ENCODE measurements around the gene MESD. TPM values are rescaled to one million over a fixed set of nuclear protein-coding genes. Genes with fewer than 3 reads are reported as not detected.
"Not testable (repeated sequence)": the region's sequence is repeated elsewhere in the genome, so short reads cannot be mapped to it uniquely, and the experiment has no call there.

Gene MESD
- total RNA-seq, 1 donor from 2014 or later: 29.5 TPM

DNA sequence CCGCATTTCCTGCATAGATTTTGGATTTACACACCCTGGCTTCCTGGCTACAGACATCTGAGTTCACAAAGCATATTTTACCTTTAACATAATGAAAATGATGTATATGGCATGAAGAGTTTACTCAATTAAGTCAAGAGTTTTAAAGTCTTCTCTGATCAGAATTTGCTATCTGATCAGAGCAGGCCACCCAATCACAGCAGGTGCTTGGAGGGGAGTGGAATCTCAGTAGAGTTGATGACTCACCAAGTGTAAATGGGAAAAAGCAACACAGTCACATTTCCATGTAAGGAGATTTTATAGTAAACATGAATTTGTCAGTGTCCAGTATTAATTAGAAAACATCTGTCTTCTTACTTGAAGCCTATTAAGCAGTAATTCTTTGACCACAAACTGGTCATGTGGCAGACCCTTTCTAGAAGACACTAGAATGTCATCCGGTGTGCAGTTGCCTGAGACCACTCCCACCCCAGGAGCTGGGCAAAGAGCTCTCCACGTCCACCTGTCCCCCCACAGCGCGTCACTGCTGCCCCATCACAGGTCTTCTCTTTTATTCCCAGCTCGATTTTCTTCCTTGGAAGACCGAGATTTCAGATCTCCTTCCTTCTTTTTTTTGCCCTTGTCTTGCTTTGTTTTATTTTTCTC, 10.8 kb downstream of the MESD start:
- Mint-ChIP-seq H3K4me3 (no peak overlapping the region), H3K9me3 (no peaks in the 10 kb centered on the region), H3K36me3 (ENCODE audit: low read depth) (peaks cover 39% of the 10 kb centered on the region), H3K27me3 (ENCODE audit: insufficient read depth) (no peaks in the 10 kb centered on the region), H3K27ac (peak overlapping the region; percentile 24), H3K4me1 (ENCODE audit: low read depth) (peaks cover 49% of the 10 kb centered on the region)
- no peak for DNase-seq (ENCODE audit: low spot score)
- intact Hi-C loops (cut with micrococcal nuclease): no loop called here

DNA sequence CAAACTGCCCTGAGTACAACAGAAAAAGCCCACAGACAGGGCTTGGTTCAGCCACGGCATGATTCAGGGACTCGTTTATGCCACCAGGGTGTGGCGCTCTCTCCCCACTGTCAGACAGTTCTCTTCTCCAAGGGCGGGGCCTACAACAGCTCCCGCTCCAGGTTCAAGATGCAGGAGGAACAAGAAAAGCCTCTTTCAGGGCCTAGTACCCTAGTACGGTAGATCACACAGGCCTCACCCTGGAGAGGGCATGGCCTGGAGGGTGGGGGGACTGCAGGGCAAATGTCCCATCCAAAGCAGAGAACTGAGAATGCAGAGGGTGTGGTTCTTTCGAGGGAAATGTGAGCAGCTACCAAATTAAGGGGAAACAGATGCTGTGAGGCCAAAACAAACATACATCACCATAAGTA, 12.0 kb downstream of the MESD start:
- peak; percentile 8 for DNase-seq (ENCODE audit: low spot score)
- Mint-ChIP-seq H3K4me3 (no peak overlapping the region), H3K9me3 (no peaks in the 10 kb centered on the region), H3K4me1 (ENCODE audit: low read depth) (peaks cover 44% of the 10 kb centered on the region), H3K36me3 (ENCODE audit: low read depth) (peaks cover 37% of the 10 kb centered on the region), H3K27ac (peak overlapping the region; percentile 8), H3K27me3 (ENCODE audit: insufficient read depth) (no peaks in the 10 kb centered on the region)
- intact Hi-C loops (cut with micrococcal nuclease): loop anchor here (1.0 kb wide), 1 partner anchor 289 kb away; no protein-coding TSS in a partner anchor

DNA sequence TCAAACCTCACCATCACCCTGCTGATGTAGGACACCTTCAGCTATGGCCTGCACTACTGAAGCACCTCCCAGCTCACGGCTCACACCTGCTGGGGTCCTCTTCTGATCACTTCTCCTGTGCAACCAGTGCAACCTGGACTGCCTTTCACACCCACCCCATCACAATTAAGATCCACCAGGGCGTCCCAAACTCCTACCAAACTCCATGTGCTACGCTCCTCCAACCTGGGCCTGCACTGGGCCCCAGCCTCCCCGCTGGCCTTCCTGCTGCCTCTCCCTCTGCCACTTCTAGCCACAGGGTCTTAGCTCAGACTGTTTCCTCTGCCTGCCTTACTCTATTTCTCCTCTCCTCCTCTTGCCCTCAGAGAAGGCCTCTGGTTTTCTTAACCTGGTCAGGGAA, 12.8 kb downstream of the MESD start:
- Mint-ChIP-seq H3K27me3 (ENCODE audit: insufficient read depth) (no peaks in the 10 kb centered on the region), H3K36me3 (ENCODE audit: low read depth) (peaks cover 33% of the 10 kb centered on the region), H3K27ac (peak overlapping the region; percentile 2), H3K9me3 (no peaks in the 10 kb centered on the region), H3K4me1 (ENCODE audit: low read depth) (peaks cover 36% of the 10 kb centered on the region), H3K4me3 (no peak overlapping the region)
- DNase-seq (ENCODE audit: low spot score): no peak
- intact Hi-C loops (cut with micrococcal nuclease): loop anchor here (1.0 kb wide), 1 partner anchor 289 kb away; no protein-coding TSS in a partner anchor

DNA sequence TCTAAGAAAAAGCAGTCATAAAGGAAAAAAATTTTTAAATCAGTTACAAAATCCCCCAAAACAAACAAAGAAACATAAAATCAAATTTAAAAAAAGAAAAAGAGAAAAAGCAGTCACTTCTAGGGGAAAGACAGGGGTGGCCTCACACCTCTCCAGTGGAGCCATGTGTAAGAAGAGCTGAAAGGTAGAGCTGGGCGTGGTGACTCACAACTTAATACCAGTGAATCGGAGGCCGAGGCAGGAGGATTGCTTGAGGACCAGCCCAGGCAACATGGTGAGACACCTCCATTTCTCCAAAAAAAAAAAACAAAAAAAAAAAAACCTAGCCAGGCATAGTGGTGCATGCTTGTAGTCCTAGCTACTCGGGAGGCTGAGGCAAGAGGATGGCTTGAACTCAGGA, 14.7 kb downstream of the MESD start:
- H3K4me3 Mint-ChIP-seq: no peak overlapping the region
- H3K4me1 Mint-ChIP-seq (ENCODE audit: low read depth): peaks cover 35% of the 10 kb centered on the region
- no peak for DNase-seq (ENCODE audit: low spot score)
- intact Hi-C loops (cut with micrococcal nuclease): no loop called here
- H3K27ac Mint-ChIP-seq: no peak overlapping the region
- H3K36me3 Mint-ChIP-seq (ENCODE audit: low read depth): peaks cover 29% of the 10 kb centered on the region
- H3K9me3 Mint-ChIP-seq: no peaks in the 10 kb centered on the region
- H3K27me3 Mint-ChIP-seq (ENCODE audit: insufficient read depth): no peaks in the 10 kb centered on the region

DNA sequence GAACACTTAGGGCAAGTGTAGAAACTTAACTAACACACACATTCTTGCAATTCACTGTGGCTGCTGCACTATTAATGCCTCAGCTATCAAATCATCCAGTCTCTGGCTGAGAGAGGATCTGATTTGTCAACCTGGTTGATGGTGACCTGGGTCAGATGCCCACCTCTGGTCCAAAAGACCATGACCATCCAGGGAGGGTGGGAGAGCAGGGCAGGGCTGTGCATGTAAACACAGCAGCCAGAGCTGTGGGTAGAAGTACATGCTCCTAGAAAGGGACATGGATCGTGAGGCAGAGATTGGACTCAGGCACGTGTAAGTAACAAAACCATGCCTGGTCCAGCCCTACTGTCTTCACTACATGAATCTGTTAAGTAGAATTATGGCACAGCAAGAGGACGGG, 17.3 kb downstream of the MESD start:
- Mint-ChIP-seq H3K4me3 (no peak overlapping the region), H3K4me1 (ENCODE audit: low read depth) (peaks cover 17% of the 10 kb centered on the region), H3K27ac (no peak overlapping the region), H3K9me3 (no peaks in the 10 kb centered on the region), H3K36me3 (ENCODE audit: low read depth) (peaks cover 12% of the 10 kb centered on the region), H3K27me3 (ENCODE audit: insufficient read depth) (no peaks in the 10 kb centered on the region)
- DNase-seq (ENCODE audit: low spot score): no peak
- intact Hi-C loops (cut with micrococcal nuclease): no loop called here

DNA sequence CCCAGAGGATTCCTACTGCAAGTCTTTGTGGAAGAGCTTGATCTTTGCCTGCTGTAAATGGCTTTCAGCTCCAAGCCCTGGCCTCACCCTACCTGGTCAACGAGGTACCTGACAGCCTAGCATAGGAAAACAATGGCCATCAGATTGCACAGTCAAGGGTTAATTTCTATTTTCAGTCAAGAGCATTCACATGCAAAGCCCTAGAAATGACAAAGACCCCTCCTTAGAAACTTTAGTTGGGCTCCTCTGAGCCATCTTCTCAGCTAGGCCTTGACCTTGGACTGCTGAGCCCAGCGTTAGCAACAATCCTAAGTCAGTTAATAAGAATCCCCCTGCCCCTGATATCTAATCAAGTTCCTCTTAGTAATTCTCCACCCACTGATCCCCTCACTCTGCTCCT, 18.5 kb downstream of the MESD start:
- intact Hi-C loops (cut with micrococcal nuclease): loop anchor here (2.0 kb wide), 1 partner anchor 296 kb away; no protein-coding TSS in a partner anchor
- Mint-ChIP-seq H3K4me3 (no peak overlapping the region), H3K9me3 (no peaks in the 10 kb centered on the region), H3K27ac (no peak overlapping the region), H3K4me1 (ENCODE audit: low read depth) (peaks cover 6% of the 10 kb centered on the region), H3K36me3 (ENCODE audit: low read depth) (peaks cover 9% of the 10 kb centered on the region), H3K27me3 (ENCODE audit: insufficient read depth) (no peaks in the 10 kb centered on the region)
- no peak for DNase-seq (ENCODE audit: low spot score)

DNA sequence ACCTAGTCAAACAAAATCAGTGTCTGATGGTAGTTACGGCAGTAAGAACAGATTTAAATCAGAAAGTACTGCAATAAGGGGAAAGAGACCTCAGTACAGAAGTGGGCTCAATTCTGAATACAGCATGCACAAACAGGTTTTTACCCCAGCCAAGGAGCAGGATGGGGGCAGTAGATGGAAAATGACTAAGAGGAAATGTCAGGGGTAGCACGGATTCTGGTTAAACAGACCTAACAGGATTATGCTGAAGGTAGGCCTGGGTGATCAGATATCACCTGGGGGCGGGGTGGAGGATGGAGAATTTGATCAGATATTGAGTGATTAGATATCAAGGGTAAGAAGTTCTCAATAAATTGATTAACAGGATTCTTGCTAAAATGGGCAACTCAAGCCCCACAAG, 19.0 kb downstream of the MESD start:
- intact Hi-C loops (cut with micrococcal nuclease): loop anchor here (1.0 to 2.0 kb wide), 4 partner anchors 194 to 514 kb away; no protein-coding TSS in a partner anchor
- H3K36me3 Mint-ChIP-seq (ENCODE audit: low read depth): peaks cover 9% of the 10 kb centered on the region
- H3K4me3 Mint-ChIP-seq: no peak overlapping the region
- peaks cover 5% of the 10 kb centered on the region for H3K4me1 Mint-ChIP-seq (ENCODE audit: low read depth)
- no peaks in the 10 kb centered on the region for H3K27me3 Mint-ChIP-seq (ENCODE audit: insufficient read depth)
- no peak overlapping the region for H3K27ac Mint-ChIP-seq
- H3K9me3 Mint-ChIP-seq: no peaks in the 10 kb centered on the region
- DNase-seq (ENCODE audit: low spot score): no peak

DNA sequence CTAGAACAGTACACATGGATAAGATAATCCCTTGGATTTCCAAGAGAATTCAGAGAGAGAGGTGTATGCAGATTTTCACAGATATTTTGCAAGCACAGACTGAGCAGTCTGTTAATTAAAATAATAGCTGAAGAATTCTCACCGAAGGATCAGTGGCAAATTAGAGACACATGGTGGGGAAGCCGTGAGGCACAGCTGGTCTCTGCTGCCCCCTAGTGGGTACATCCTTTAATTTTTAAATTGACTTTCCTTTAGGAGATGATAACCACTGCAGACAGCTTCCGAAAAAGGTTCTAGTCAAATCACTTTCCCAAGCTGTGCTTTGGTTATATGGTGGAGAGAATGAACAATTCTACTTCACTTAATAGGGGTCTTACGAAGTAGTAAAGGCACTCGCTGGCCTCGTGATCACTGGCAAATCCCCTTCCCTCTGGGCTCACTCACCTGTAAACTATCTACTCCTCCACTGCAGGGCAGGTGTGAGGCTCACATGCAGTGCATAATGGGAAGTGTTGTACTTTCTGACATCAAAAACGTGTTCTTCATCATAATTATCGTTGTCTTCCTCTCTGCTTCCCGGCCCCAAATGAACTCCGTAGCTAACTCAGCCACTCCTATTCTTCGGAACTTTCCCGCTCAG, 19.5 kb downstream of the MESD start:
- Mint-ChIP-seq H3K27ac (no peak overlapping the region), H3K4me3 (no peak overlapping the region), H3K27me3 (ENCODE audit: insufficient read depth) (no peaks in the 10 kb centered on the region), H3K36me3 (ENCODE audit: low read depth) (peaks cover 12% of the 10 kb centered on the region), H3K4me1 (ENCODE audit: low read depth) (no peaks in the 10 kb centered on the region), H3K9me3 (peaks cover under 1% of the 10 kb centered on the region)
- DNase-seq (ENCODE audit: low spot score): peak; percentile 28
- intact Hi-C loops (cut with micrococcal nuclease): loop anchor here (1.0 to 2.0 kb wide), 4 partner anchors 194 to 514 kb away; no protein-coding TSS in a partner anchor

DNA sequence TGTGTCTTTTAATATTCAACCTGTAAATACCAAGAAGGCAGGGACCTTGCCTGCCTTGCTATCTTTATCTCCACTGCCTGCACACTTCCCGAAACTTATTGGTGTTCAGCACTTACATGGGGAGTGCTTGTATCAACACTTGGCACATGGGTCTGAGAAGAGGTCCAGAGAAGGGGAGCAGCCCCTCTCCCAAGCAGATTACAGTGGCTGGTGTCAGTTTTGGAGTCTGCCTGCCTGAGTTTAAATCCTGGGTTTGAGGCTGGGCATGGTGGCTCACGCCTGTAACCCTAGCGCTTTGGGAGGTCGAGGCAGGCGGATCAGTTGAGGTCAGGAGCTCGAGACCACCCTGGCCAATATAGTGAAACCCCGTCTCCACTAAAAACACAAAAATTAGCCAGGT, 20.3 kb downstream of the MESD start:
- no peaks in the 10 kb centered on the region for H3K4me1 Mint-ChIP-seq (ENCODE audit: low read depth)
- no peak overlapping the region for H3K4me3 Mint-ChIP-seq
- H3K36me3 Mint-ChIP-seq (ENCODE audit: low read depth): peaks cover 19% of the 10 kb centered on the region
- H3K27me3 Mint-ChIP-seq (ENCODE audit: insufficient read depth): no peaks in the 10 kb centered on the region
- DNase-seq (ENCODE audit: low spot score): no peak
- peaks cover 8% of the 10 kb centered on the region for H3K9me3 Mint-ChIP-seq
- intact Hi-C loops (cut with micrococcal nuclease): no loop called here
- H3K27ac Mint-ChIP-seq: no peak overlapping the region

DNA sequence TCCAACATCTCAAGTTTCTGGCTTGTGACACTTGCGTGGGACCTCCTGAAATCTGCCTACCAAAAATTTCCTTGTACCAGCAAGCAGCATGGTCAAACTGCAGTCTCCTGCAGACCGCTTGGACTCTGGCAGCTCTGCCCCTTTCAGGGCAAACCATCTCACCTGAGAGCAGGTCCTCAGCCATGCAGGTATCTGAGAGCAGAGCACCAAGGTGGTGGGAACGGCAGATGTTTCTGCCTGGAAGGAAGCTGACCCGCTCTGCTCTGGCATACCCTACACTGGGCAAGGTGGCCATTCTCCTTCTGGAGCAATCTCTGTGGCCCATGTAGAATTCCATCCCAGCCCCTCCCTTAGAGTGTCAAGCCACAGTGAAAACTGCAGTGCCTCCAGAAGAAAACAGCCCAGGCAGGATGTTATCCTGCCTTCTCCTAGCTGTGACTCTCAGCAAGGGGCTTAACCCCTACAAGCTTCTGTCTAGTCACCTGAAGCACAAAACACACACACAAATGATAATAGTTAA, 21.6 kb downstream of the MESD start:
- Mint-ChIP-seq H3K36me3 (ENCODE audit: low read depth) (peaks cover 25% of the 10 kb centered on the region), H3K9me3 (peaks cover 9% of the 10 kb centered on the region), H3K27ac (no peak overlapping the region), H3K4me3 (no peak overlapping the region), H3K4me1 (ENCODE audit: low read depth) (no peaks in the 10 kb centered on the region), H3K27me3 (ENCODE audit: insufficient read depth) (no peaks in the 10 kb centered on the region)
- no peak for DNase-seq (ENCODE audit: low spot score)
- intact Hi-C loops (cut with micrococcal nuclease): no loop called here

DNA sequence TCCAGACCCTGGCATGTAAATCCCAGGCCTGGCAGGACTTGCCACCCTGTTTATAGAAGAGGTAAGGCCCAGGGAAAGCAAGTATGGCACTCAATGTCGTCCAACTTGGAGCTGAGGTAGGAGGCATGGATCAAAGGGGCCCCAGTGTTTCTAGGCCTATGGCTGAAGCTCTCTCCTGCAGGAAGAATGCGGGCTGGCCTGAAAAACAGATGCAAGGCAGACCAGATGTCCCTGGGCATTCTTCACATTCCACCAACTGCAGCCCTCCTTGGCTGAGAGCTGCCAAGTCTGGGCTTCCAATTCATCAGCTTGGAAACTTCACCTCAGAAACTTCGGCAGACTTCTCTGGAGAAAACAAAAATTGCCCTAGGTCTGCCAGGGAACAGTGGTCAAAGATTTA, 22.2 kb downstream of the MESD start:
- Mint-ChIP-seq H3K4me1 (ENCODE audit: low read depth) (peaks cover 5% of the 10 kb centered on the region), H3K4me3 (no peak overlapping the region), H3K27ac (no peak overlapping the region), H3K36me3 (ENCODE audit: low read depth) (peaks cover 28% of the 10 kb centered on the region), H3K9me3 (peaks cover 9% of the 10 kb centered on the region), H3K27me3 (ENCODE audit: insufficient read depth) (no peaks in the 10 kb centered on the region)
- DNase-seq (ENCODE audit: low spot score): no peak
- intact Hi-C loops (cut with micrococcal nuclease): no loop called here

DNA sequence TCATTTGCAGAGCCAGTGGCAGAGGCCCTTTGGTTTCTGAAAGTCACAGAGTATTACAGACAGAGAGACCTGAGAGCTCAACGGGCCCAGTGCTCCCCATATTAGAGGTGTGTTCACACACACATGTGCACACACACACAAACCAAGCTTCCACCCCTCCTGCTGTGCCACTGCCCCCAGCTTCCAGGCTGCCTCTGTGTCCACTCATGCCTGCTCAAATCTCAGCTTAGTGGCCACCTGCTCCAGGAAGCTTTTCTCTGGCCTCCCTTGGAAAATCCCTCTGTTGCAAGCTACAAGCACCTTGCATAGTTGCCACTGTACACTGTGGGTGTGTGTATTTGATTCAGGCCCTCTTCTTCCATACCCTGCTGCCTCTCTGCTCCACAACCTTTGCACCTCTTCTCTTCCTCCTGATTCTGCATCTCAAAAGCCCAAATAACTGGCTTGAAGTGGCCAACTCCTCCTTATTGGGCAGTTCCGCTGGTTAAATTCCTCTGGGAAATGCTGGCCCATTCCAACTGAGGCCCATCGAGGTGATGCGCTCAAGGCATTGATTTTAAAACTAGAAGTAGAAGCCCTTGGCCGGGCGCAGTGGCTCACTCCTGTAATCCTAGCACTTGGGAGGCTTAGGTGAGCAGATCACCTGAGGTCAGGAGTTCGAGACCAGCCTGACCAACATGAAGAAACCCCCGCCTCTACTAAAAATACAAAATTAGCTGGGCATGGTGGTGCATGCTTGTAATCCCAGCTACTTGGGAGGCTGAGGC, 23.0 kb downstream of the MESD start:
- intact Hi-C loops (cut with micrococcal nuclease): no loop called here
- H3K27me3 Mint-ChIP-seq (ENCODE audit: insufficient read depth): no peaks in the 10 kb centered on the region
- no peak for DNase-seq (ENCODE audit: low spot score)
- no peak overlapping the region for H3K4me3 Mint-ChIP-seq
- peaks cover 9% of the 10 kb centered on the region for H3K9me3 Mint-ChIP-seq
- H3K36me3 Mint-ChIP-seq (ENCODE audit: low read depth): peaks cover 31% of the 10 kb centered on the region
- peaks cover 12% of the 10 kb centered on the region for H3K4me1 Mint-ChIP-seq (ENCODE audit: low read depth)
- H3K27ac Mint-ChIP-seq: no peak overlapping the region

DNA sequence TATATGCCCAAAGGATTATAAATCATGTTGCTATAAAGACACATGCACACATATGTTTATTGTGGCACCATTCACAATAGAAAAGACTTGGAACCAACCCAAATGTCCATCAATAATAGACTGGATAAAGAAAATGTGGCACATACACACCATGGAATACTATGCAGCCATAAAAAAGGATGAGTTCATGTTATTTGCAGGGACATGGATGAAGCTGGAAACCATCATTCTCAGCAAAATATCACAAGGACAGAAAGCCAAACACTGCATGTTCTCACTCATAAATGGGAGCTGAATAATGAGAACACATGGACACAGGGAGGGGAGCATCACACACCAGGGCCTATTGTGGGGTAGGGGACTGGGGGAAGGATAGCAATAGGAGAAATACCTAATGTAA, 24.2 kb downstream of the MESD start:
- H3K4me1 Mint-ChIP-seq (ENCODE audit: low read depth): peaks cover 12% of the 10 kb centered on the region
- DNase-seq (ENCODE audit: low spot score); H3K27ac Mint-ChIP-seq; H3K4me3 Mint-ChIP-seq; H3K27me3 Mint-ChIP-seq (ENCODE audit: insufficient read depth); H3K9me3 Mint-ChIP-seq; intact Hi-C loops (cut with micrococcal nuclease): not testable (repeated sequence)
- H3K36me3 Mint-ChIP-seq (ENCODE audit: low read depth): peaks cover 37% of the 10 kb centered on the region
